Nephron (organoid): ENCODE measurements around the gene OSER1.
A peak's percentile ranks its signal among the peaks of the same experiment; 100 is the strongest.

Experiments
- H3K27ac Mint-ChIP-seq, 3 experiments: 2 replicates each; pipeline ENCODE4 v1.8.0; 2020; ENCODE audit warnings: mixed read lengths in 3 of 3, mild to moderate bottlenecking in 2 of 3, moderate library complexity in 1 of 3
- H3K27me3 Mint-ChIP-seq: 2 replicates; pipeline ENCODE4 v1.8.0; 2021; ENCODE audit warnings: low read depth, mild to moderate bottlenecking, moderate library complexity, mixed read lengths
- H3K36me3 Mint-ChIP-seq: 2 replicates; pipeline ENCODE4 v1.8.0; 2020; ENCODE audit warnings: low read depth, mixed read lengths
- H3K4me1 Mint-ChIP-seq: 2 replicates; pipeline ENCODE4 v1.8.0; 2020; ENCODE audit warnings: mixed read lengths
- H3K4me3 Mint-ChIP-seq, 3 experiments: 2 replicates each; pipeline ENCODE4 v1.8.0; 2020; ENCODE audit warnings: mild to moderate bottlenecking in 3 of 3, mixed read lengths in 3 of 3, moderate library complexity in 2 of 3
- H3K9me3 Mint-ChIP-seq: 2 replicates; pipeline ENCODE4 v1.8.0; 2020; ENCODE audit warnings: mixed read lengths
- CTCF ChIP-seq, 3 experiments: fragments of 200-600 bp; sonication (generic); IDR thresholded peaks; one replicate each; pipeline ENCODE4 v1.5.0; 2021; ENCODE audit warnings: antibody characterized with exemption in 3 of 3; ENCODE audit not compliant: unreplicated experiment in 3 of 3

Gene OSER1

GRCh38 chr20:44222633-44223368 lies 12.2 kb upstream of the OSER1 start:
- H3K36me3 Mint-ChIP-seq = no peaks in the 10 kb centered on the region
- no peaks in the 10 kb centered on the region for H3K9me3 Mint-ChIP-seq
- no peak overlapping the region for H3K27ac Mint-ChIP-seq
- TF ChIP-seq CTCF (IDR thresholded peaks at IDR 0.05; ENCODE audit: unreplicated experiment in 3 of 3) = no peak
- H3K27me3 Mint-ChIP-seq = no peaks in the 10 kb centered on the region
- H3K4me1 Mint-ChIP-seq = peaks cover 3% of the 10 kb centered on the region
- H3K4me3 Mint-ChIP-seq = no peak overlapping the region

DNA sequence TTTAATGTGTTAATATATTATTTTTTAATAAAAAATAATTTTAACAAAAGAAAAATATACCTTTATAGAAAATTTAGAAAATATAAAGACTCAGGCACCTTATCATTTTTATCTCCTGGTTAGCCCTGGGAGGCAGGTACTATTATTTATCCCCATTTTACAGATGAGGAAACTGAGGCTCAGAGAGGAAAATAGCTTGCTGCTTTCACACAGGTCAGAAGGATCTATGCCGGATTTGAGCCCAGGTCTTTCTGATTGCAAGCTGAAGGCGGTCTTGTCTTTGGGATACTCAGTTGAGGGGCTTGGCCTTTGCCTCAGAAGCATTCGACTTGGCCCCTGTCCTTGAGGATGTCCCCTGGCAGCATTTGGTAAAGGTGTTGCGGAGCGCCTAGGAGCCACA lies 11.5 kb upstream of the OSER1 start:
- no peaks in the 10 kb centered on the region for H3K9me3 Mint-ChIP-seq
- H3K4me1 Mint-ChIP-seq = peaks cover 9% of the 10 kb centered on the region
- H3K27me3 Mint-ChIP-seq = no peaks in the 10 kb centered on the region
- no peaks in the 10 kb centered on the region for H3K36me3 Mint-ChIP-seq
- H3K4me3 Mint-ChIP-seq = no peak overlapping the region
- no peak for TF ChIP-seq CTCF (IDR thresholded peaks at IDR 0.05; ENCODE audit: unreplicated experiment in 3 of 3)
- no peak overlapping the region for H3K27ac Mint-ChIP-seq

DNA sequence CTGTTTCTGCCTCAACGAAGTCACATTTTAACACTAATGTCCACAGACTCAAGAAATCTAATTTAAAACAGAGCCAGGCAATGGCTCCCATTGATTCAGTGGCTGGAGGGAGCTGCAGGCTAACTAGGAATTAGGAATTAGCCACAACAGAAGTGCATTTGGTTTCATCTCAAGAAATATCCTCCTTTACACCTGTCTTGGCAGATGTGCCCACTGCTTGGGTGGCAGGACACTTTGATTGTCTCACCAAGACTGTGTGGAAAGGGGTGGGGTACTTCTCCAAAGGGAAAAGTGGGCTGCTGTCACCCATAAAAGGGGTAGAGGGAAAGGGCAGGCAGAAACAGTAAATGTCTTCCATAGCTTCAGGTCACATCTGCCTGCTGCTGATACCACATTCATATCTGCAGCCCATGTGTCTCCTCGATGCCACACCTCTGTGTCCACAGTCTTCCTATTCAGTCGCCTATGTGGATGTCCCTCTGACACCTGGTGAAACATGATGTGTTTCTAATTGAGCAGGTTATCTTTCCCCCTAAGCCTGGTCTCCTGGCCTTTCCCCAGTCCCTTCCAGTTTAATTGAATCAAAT lies 10.9 kb upstream of the OSER1 start:
- H3K9me3 Mint-ChIP-seq = no peaks in the 10 kb centered on the region
- no peak overlapping the region for H3K4me3 Mint-ChIP-seq
- no peaks in the 10 kb centered on the region for H3K27me3 Mint-ChIP-seq
- TF ChIP-seq CTCF (IDR thresholded peaks at IDR 0.05; ENCODE audit: unreplicated experiment in 3 of 3) = no peak
- peaks cover 9% of the 10 kb centered on the region for H3K4me1 Mint-ChIP-seq
- H3K36me3 Mint-ChIP-seq = no peaks in the 10 kb centered on the region
- H3K27ac Mint-ChIP-seq = no peak overlapping the region

DNA sequence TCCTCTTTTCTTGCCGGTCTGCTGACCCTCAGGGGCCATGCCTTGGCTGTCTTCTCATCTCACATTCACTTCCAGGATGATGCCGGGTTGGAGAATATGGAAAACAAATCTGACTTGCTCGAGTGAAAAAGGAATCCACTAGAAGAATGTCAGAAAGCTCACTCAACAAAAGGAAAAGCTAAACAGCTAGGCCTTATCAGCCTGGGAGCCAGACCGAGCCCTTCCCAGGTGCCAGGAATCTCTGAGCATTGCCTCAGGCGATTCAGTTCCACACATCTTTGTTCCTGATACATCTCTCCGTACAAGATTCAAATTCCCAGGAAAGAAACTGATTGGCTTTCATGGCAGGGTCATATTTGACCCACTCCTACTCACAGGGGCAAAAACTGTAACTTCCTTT lies 9.2 kb upstream of the OSER1 start:
- Mint-ChIP-seq H3K4me3 (no peak overlapping the region), H3K27me3 (no peaks in the 10 kb centered on the region), H3K27ac (peak overlapping the region in 1 of 3 experiments; percentile 25), H3K36me3 (peaks cover 4% of the 10 kb centered on the region), H3K9me3 (no peaks in the 10 kb centered on the region), H3K4me1 (peaks cover 13% of the 10 kb centered on the region)
- TF ChIP-seq CTCF (IDR thresholded peaks at IDR 0.05; ENCODE audit: unreplicated experiment in 3 of 3) = no peak

DNA sequence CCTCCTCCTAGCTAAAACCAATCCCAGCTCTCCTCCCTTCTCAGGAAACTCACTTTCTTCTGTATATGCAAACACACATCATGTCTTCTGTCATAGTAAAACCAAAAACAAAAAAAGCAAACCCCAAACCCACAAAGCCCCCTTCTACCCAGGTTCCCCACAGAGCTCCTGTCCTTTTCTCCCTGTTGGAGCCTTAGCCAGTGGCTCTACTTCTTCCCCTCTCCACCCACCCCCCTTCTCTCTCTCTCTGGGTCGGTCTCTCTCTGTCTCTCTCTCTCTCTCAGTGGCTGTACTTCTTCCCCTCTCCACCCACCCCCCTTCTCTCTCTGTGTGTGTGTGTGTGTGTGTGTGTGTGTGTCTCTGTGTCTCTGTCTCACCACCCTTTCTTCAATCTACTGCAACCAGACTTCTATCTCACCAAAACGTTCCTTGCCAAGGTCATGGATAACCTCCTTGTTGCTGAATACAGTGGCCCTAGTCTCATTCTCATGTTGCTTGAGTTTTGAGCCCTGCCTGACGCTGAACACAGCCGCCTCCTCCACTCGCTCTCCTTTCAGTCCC lies 8.7 kb upstream of the OSER1 start:
- no peak for TF ChIP-seq CTCF (IDR thresholded peaks at IDR 0.05; ENCODE audit: unreplicated experiment in 3 of 3)
- no peaks in the 10 kb centered on the region for H3K9me3 Mint-ChIP-seq

More for the DNA sequence above, 8.7 kb upstream of the OSER1 start:
- Mint-ChIP-seq H3K27ac (peak overlapping the region in 1 of 3 experiments; percentile 25), H3K27me3 (no peaks in the 10 kb centered on the region), H3K36me3 (peaks cover 4% of the 10 kb centered on the region), H3K4me3 (no peak overlapping the region), H3K4me1 (peaks cover 13% of the 10 kb centered on the region)
